ENCODE data around the gene SORL1. TPM values are rescaled to one million over a fixed set of nuclear protein-coding genes. Genes with fewer than 3 reads are reported as not detected.

The SORL1 gene
- total RNA-seq, 1 experiment from 2014 or later, result 68.3 TPM

- Histone ChIP-seq H2BK20ac (ENCODE audit: low read depth, low read length, poor library complexity, severe bottlenecking) (no peak overlapping the region), H4K91ac (ENCODE audit: insufficient read length, low read depth, low read length) (no peak overlapping the region), H4K5ac (ENCODE audit: insufficient read length, low read depth, low read length) (no peak overlapping the region), H3K4me2 (ENCODE audit: insufficient read depth, insufficient read length, low read length) (no peak overlapping the region), H2AFZ (ENCODE audit: low read length) (no peak overlapping the region), H3K79me2 (ENCODE audit: insufficient read depth, low read length) (no peaks in the 10 kb centered on the region), H3K23ac (ENCODE audit: insufficient read length, low read depth, low read length) (no peak overlapping the region), H2BK5ac (ENCODE audit: insufficient read length, low read length) (no peak overlapping the region), H3K4ac (ENCODE audit: low read depth, low read length) (no peak overlapping the region), H3K79me1 (ENCODE audit: insufficient read depth, low read depth, low read length, poor library complexity, severe bottlenecking) (no peaks in the 10 kb centered on the region), H3K27ac (ENCODE audit: insufficient read length, low read depth, low read length) (no peak overlapping the region), H3K18ac (ENCODE audit: insufficient read length, low read depth, low read length) (no peak overlapping the region), H3K9ac (ENCODE audit: extremely low read depth, insufficient read length, low read length) (no peak overlapping the region), H2BK120ac (ENCODE audit: low read depth, low read length, poor library complexity, severe bottlenecking) (no peak overlapping the region), H2BK12ac (ENCODE audit: insufficient read length, low read depth, low read length) (no peak overlapping the region), H3K9me3 (ENCODE audit: control insufficient read depth, low read depth, low read length) (no peaks in the 10 kb centered on the region), H4K20me1 (ENCODE audit: control insufficient read depth, insufficient read depth, insufficient read length) (no peaks in the 10 kb centered on the region), H3K27me3 (ENCODE audit: insufficient read depth, low read length) (no peaks in the 10 kb centered on the region), H3T11ph (ENCODE audit: low read length) (no peak overlapping the region), H4K8ac (replicated peaks; ENCODE audit: insufficient read length, low read depth, low read length) (no peak overlapping the region), H2BK15ac (ENCODE audit: low read depth, low read length) (no peak overlapping the region), H2AK5ac (ENCODE audit: insufficient read length, low read length) (no peak overlapping the region), H3K23me2 (ENCODE audit: insufficient read length, low read depth, low read length, poor library complexity, severe bottlenecking) (no peaks in the 10 kb centered on the region), H3K4me1 (ENCODE audit: insufficient read depth, low read length) (no peaks in the 10 kb centered on the region), H3K14ac (ENCODE audit: insufficient read depth, low read length) (no peak overlapping the region), H3K56ac (ENCODE audit: insufficient read length, low read depth, low read length) (no peak overlapping the region)
- TF ChIP-seq CTCF (conservative IDR thresholded peaks at IDR 0.05), result no peak
- Mint-ChIP-seq H3K27me3 (ENCODE audit: low read depth) (no peaks in the 10 kb centered on the region), H3K36me3 (ENCODE audit: insufficient read depth in 1 of 3, low read depth in 3 of 3) (peaks cover 25 to 69% (median 48%) of the 10 kb centered on the region in 3 experiments; a peak in 6 of 7 replicates), H3K27ac (peak overlapping the region in 2 of 3 experiments; percentile 17 to 22; a peak in 1 of 7 replicates), H3K4me3 (no peak overlapping the region), H3K9me3 (no peaks in the 10 kb centered on the region), H3K4me1 (peaks cover 15 to 17% of the 10 kb centered on the region in 2 experiments)
- WGBS (ENCODE audit: extremely low coverage, insufficient read length, low lambda C conversion rate), result no CpG with 5 or more reads among the region's 3 CpGs
- DNase-seq, result no peak
Observed at GRCh38 chr11:121547574-121547973, 95.5 kb downstream of the SORL1 start.

All from H9 (cell line).